T-cell (primary cell): ENCODE measurements around the gene LMF2. TPM values are rescaled to one million over a fixed set of nuclear protein-coding genes. Genes with fewer than 3 reads are reported as not detected.

ENCODE experiments used
- ATAC-seq, 4 experiments: fragments of 200-7000 bp in 3 of 4; fragments of 150-1000 bp in 1 of 4; cut with Tn5 transposase; replicated peaks in 1 of 4; 1 replicate in 3 of 4; 2 replicates in 1 of 4; pipeline ENCODE4 v1.10.0; 2021; ENCODE audit warnings: moderate library complexity in 3 of 4, mild to moderate bottlenecking in 2 of 4, moderate number of reproducible peaks in 1 of 4
- CTCF ChIA-PET, 2 donors: fragments of 300-600 bp; sonication (Branson Sonifier 250); formaldehyde crosslinking; loops; one replicate each; lab custom pipeline; 2022; ENCODE audit warnings: antibody characterized with exemption in 2 of 2; lab: Charles Lee
- POLR2A ChIA-PET, 2 donors: fragments of 300-600 bp; sonication (Branson Sonifier 250); formaldehyde crosslinking; loops; one replicate each; lab custom pipeline; 2022; ENCODE audit warnings: antibody characterized with exemption in 2 of 2; lab: Charles Lee
- DNase-seq, 35 experiments: peaks; one replicate each; pipeline versions ENCODE4 v3.0.0 to v3.0.0-alpha.2; 2013 to 2023
- H3K27ac ChIP-seq: one replicate; pipeline ENCODE4 v1.5.1; 2013; ENCODE audit warnings: low read length
- H3K27me3 ChIP-seq, 2 experiments: replicated peaks in 1 of 2; 1 replicate in 1 of 2; 2 replicates in 1 of 2; pipeline versions ENCODE4 v1.6.1 to v1.7.0; 2013; ENCODE audit warnings: low read length in 1 of 2, mixed read lengths in 1 of 2; ENCODE audit not compliant: control insufficient read depth in 2 of 2, insufficient read depth in 2 of 2; ENCODE audit errors: extremely low read depth in 1 of 2
- H3K36me3 ChIP-seq, 2 donors: 1 replicate in 1 of 2; 2 replicates in 1 of 2; pipeline versions ENCODE4 v1.6.1 to v1.7.0; 2013; ENCODE audit warnings: low read length in 1 of 2; ENCODE audit not compliant: control insufficient read depth in 2 of 2, insufficient read depth in 1 of 2; ENCODE audit errors: extremely low read depth in 1 of 2
- H3K4me1 ChIP-seq, 2 experiments: 1 replicate in 1 of 2; 2 replicates in 1 of 2; pipeline versions ENCODE4 v1.6.1 to v1.7.0; 2013; ENCODE audit warnings: low read length in 2 of 2, mixed read lengths in 1 of 2; ENCODE audit not compliant: insufficient read depth in 2 of 2, control insufficient read depth in 1 of 2; ENCODE audit errors: extremely low read depth in 1 of 2
- H3K4me3 ChIP-seq, 2 donors: 1 replicate in 1 of 2; 2 replicates in 1 of 2; pipeline versions ENCODE4 v1.5.1 to v1.7.0; 2013; ENCODE audit warnings: mild to moderate bottlenecking in 2 of 2, low read length in 1 of 2, moderate library complexity in 1 of 2; ENCODE audit not compliant: control insufficient read depth in 1 of 2; ENCODE audit errors: extremely low read depth in 1 of 2
- H3K9me3 ChIP-seq: 2 replicates; pipeline ENCODE4 v1.7.0; 2013
- H3K27ac Mint-ChIP-seq, 2 donors: one replicate each; pipeline ENCODE4 v1.8.0; 2020 to 2021; ENCODE audit warnings: mild to moderate bottlenecking in 2 of 2, mixed read lengths in 2 of 2
- H3K27me3 Mint-ChIP-seq, 2 donors: one replicate each; pipeline ENCODE4 v1.8.0; 2021 to 2022; ENCODE audit warnings: mixed read lengths in 2 of 2
- H3K36me3 Mint-ChIP-seq: one replicate; pipeline ENCODE4 v1.8.0; 2021; ENCODE audit warnings: mixed read lengths
- H3K4me1 Mint-ChIP-seq, 3 donors: one replicate each; pipeline ENCODE4 v1.8.0; 2020 to 2022; ENCODE audit warnings: mixed read lengths in 3 of 3, mild to moderate bottlenecking in 1 of 3
- H3K4me3 Mint-ChIP-seq, 3 donors: one replicate each; pipeline ENCODE4 v1.8.0; 2020 to 2022; ENCODE audit warnings: mild to moderate bottlenecking in 3 of 3, mixed read lengths in 3 of 3, moderate library complexity in 3 of 3
- H3K9me3 Mint-ChIP-seq, 3 donors: one replicate each; pipeline ENCODE4 v1.8.0; 2020 to 2022; ENCODE audit warnings: mixed read lengths in 3 of 3
- whole genome bisulfite sequencing: methylation state at CpG from one replicate; pipeline ENCODE4 v1.1.5; 2013; ENCODE audit warnings: missing lambda C conversion rate; ENCODE audit not compliant: insufficient coverage; 5-methylcytosine and 5-hydroxymethylcytosine counted together
- total RNA-seq, 35 experiments: library from RNA in 6 of 35; stranded (reverse) in 6 of 35; fragments of 120-200 nt in 1 of 35; gene quantifications; one replicate each; pipeline versions ENCODE4 v1.2.1 to v1.2.4 and lab custom pipeline; 2013 to 2026

The LMF2 gene
- total RNA-seq, 5 donors from 2014 or later (not counting 1 experiment from before 2014, with no cell fraction given), result 90.5 to 188 (median 185) TPM

DNA sequence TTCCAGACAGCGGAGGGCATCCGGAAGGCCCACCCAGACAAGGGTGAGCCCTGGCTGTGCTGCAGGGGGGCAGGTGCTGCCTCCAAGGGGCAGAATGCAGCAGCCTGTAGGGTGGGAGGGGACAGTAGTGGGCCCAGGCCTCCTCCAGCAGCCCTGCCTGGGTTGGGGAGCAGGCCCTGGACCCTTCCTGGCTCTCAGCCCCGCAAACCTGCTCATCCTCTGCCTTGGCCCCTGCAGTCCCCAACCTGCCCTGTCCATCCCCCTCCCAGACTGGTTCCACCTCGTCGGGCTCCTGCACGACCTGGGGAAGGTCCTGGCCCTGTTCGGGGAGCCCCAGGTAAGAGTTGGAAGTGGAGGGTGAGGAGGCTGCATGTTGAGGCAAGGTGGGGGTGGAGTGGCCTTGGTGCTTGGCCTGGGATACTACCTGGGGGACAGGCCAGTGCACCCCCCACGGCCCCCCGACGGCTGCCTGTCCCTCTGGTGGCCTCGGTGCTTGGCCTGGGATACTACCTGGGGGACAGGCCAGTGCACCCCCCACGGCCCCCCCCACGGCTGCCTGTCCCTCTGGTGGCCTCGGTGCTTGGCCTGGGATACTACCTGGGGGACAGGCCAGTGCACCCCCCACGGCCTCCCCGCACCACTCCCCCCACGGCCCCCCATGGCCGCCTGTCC lies 19.4 kb downstream of the LMF2 start:
- no peak for DNase-seq
- Mint-ChIP-seq H3K27me3 (no peaks in the 10 kb centered on the region), H3K27ac (no peak overlapping the region), H3K36me3 (no peaks in the 10 kb centered on the region), H3K4me3 (no peak overlapping the region), H3K9me3 (no peaks in the 10 kb centered on the region), H3K4me1 (peaks cover 9% of the 10 kb centered on the region in 3 donors)
- peaks cover 2 to 16% of the 10 kb centered on the region in 2 experiments for H3K4me1 ChIP-seq
- H3K4me3 ChIP-seq, result no peak overlapping the region
- WGBS, result 79% methylated on average over 9 of the region's 18 CpGs
- no peaks in the 10 kb centered on the region for H3K9me3 ChIP-seq
- ATAC-seq, result no peak
- no peaks in the 10 kb centered on the region for H3K36me3 ChIP-seq
- H3K27ac ChIP-seq, result no peak overlapping the region
- ChIA-PET POLR2A (no interaction called here), CTCF (no interaction called here)
- H3K27me3 ChIP-seq, result peaks cover 0 to 44% of the 10 kb centered on the region in 2 experiments

DNA sequence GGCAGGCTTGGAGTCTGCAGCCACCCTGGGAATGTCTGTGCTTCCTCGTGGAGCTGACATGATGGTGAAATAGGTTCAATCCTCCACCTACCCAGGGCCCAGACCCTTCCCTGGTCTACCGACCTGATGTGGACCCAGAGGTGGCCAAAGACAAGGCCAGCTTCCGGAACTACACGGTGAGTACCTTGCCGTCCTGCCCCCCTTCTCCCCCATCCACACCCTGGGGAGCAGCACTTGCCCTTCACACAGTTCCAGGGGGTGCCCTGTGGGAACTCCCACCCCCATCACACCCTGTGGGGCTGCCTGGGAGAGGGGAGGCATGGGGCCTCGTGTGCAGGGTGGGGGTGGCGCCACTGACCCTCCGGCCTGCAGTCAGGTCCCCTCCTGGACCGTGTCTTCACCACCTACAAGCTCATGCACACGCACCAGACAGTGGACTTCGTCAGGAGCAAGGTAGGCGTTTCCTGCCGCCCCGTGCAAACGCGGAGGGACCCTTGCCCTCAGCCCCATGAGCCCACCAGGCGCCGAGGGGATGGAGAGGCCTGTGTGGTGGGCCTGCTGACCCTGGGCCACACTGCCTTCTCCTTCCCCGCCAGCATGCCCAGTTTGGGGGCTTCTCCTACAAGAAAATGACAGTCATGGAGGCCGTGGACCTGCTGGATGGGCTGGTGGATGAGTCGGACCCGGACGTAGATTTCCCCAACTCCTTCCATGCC lies 20.1 kb downstream of the LMF2 start:
- ATAC-seq (no peak), DNase-seq (no peak)
- no peak overlapping the region for H3K4me3 Mint-ChIP-seq
- peaks cover 2 to 22% of the 10 kb centered on the region in 2 experiments for H3K4me1 ChIP-seq
- peaks cover 0 to 51% of the 10 kb centered on the region in 2 experiments for H3K27me3 ChIP-seq
- H3K36me3 Mint-ChIP-seq, result no peaks in the 10 kb centered on the region
- no peaks in the 10 kb centered on the region for H3K9me3 ChIP-seq
- no peak overlapping the region for H3K4me3 ChIP-seq
- POLR2A ChIA-PET, result no interaction called here
- no peaks in the 10 kb centered on the region for H3K36me3 ChIP-seq
- CTCF ChIA-PET, result no interaction called here
- no peak overlapping the region for H3K27ac Mint-ChIP-seq
- H3K4me1 Mint-ChIP-seq, result peaks cover 9% of the 10 kb centered on the region in 3 donors
- no peaks in the 10 kb centered on the region for H3K9me3 Mint-ChIP-seq
- no peak overlapping the region for H3K27ac ChIP-seq
- no peaks in the 10 kb centered on the region for H3K27me3 Mint-ChIP-seq
- 86% methylated on average over 14 of the region's 23 CpGs for WGBS

DNA sequence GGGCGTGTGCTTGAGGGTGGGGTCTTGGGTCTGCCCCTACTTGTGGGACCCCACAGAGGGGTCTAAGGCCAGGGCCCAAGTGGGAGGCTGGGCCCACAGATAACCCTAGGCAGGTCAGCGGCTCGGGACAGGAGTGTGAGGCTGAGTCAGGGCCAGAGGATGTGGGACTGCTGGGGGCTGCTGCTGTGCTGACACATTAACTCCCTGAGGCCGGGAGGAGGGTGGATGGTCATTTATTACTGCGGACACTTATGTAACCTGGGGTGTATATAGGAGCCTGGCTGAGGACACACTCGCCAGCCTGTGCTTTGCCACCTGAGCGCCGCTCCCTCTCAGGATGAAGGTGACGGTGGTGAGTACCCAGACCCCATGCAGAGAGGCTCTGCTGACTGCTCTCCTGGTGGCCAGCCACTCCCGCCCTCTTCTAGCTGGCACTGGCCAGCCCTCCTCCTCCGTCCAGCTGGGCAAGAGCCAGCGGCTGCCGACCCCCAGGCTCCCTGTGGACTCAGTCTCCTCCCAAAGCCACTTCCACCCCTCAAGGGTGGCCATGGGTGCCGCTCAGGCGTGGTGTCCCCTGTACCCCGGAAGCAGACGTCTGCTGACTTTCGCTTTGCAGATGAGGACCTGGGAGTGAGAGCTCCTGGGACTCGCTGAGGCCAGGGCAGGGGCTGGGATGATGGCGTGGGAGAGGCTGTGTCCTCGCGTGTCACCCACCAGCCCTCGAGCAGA lies 20.8 kb downstream of the LMF2 start, which contains the start of gene MIOX:
TSS of gene MIOX (plus strand) at position 299 of the 729 bp plus-strand sequence. CDS start at position 338, 39 bp downstream.
- H3K36me3 Mint-ChIP-seq, result no peaks in the 10 kb centered on the region
- H3K4me3 Mint-ChIP-seq, result no peak within 1 kb of the TSS
- Histone ChIP-seq H3K9me3 (no peaks in the 10 kb centered on the region), H3K36me3 (no peaks in the 10 kb centered on the region), H3K27ac (no peak within 1 kb of the TSS), H3K4me1 (peaks cover 8 to 29% of the 10 kb centered on the region in 2 experiments), H3K4me3 (no peak within 1 kb of the TSS), H3K27me3 (peaks cover 0 to 58% of the 10 kb centered on the region in 2 experiments)
- no peak within 1 kb of the TSS for H3K27ac Mint-ChIP-seq
- no peaks in the 10 kb centered on the region for H3K27me3 Mint-ChIP-seq
- no peak for DNase-seq
- no peaks in the 10 kb centered on the region for H3K9me3 Mint-ChIP-seq
- POLR2A ChIA-PET, result no interaction called here
- H3K4me1 Mint-ChIP-seq, result peaks cover 9% of the 10 kb centered on the region in 3 donors
- no peak for ATAC-seq
- CTCF ChIA-PET, result no interaction called here
- 77% methylated on average over 23 of the region's 23 CpGs for WGBS

- H3K4me3 Mint-ChIP-seq, result no peak overlapping the region
- WGBS, result 72% methylated on average over 21 of the region's 29 CpGs
- DNase-seq (no peak), ATAC-seq (no peak)
- ChIA-PET CTCF (no interaction called here), POLR2A (no interaction called here)
- no peaks in the 10 kb centered on the region for H3K36me3 Mint-ChIP-seq
- H3K27me3 Mint-ChIP-seq, result no peaks in the 10 kb centered on the region
- H3K4me3 ChIP-seq, result no peak overlapping the region
- H3K36me3 ChIP-seq, result no peaks in the 10 kb centered on the region
- no peaks in the 10 kb centered on the region for H3K9me3 Mint-ChIP-seq
- no peaks in the 10 kb centered on the region for H3K9me3 ChIP-seq
- H3K27ac ChIP-seq, result no peak overlapping the region
- H3K27ac Mint-ChIP-seq, result no peak overlapping the region
- peaks cover 0 to 53% of the 10 kb centered on the region in 2 experiments for H3K27me3 ChIP-seq
- peaks cover 6 to 27% of the 10 kb centered on the region in 2 experiments for H3K4me1 ChIP-seq
- peaks cover under 1 to 3% (median 3%) of the 10 kb centered on the region in 3 donors for H3K4me1 Mint-ChIP-seq
These were observed 22.0 kb downstream of the LMF2 start for GRCh38 chr22:50485221-50486131.

- CTCF ChIA-PET, result no interaction called here
- 86% methylated on average over 25 of the region's 31 CpGs for WGBS
- Mint-ChIP-seq H3K27ac (no peak overlapping the region), H3K27me3 (peaks cover 0 to 5% of the 10 kb centered on the region in 2 donors), H3K36me3 (no peaks in the 10 kb centered on the region), H3K9me3 (no peaks in the 10 kb centered on the region), H3K4me3 (no peak overlapping the region), H3K4me1 (peaks cover 5 to 9% (median 9%) of the 10 kb centered on the region in 3 donors)
- H3K36me3 ChIP-seq, result no peaks in the 10 kb centered on the region
- no peaks in the 10 kb centered on the region for H3K9me3 ChIP-seq
- POLR2A ChIA-PET, result no interaction called here
- H3K27ac ChIP-seq, result no peak overlapping the region
- H3K4me1 ChIP-seq, result peaks cover 6 to 26% of the 10 kb centered on the region in 2 experiments
- ATAC-seq, result no peak
- DNase-seq, result no peak
- no peak overlapping the region for H3K4me3 ChIP-seq
- peaks cover 0 to 48% of the 10 kb centered on the region in 2 experiments for H3K27me3 ChIP-seq
These were observed 23.3 kb downstream of the LMF2 start for GRCh38 chr22:50483977-50484853.
